Measurements from ENCODE around the gene CNTN6. TPM values are rescaled to one million over a fixed set of nuclear protein-coding genes. Genes with fewer than 3 reads are reported as not detected.

CNTN6 gene
- total and polyA plus RNA-seq, 10 donors, result 0.07 to 0.35 TPM; not detected in 8

DNA sequence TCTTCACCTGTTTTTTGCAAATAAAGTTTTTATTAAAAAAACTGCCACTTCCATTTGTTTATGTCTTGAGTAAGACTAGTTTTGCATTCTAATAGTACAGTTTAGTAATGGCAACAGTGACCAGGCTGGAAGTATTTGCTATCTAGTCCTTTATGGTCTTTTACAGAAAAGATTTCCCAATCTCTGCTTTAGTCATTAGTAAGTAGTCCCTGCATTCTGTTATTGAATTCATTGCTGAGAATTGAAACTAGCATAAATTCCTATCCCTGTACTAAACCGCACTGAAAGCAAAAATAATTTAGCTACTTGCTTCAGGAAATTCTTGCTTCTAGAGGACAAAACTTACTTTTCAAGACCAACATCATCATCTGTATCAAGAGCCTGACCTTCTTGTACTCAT is 46.2 kb downstream of the CNTN6 start:
- no peak for DNase-seq
- no peak overlapping the region for H3K4me3 ChIP-seq
- H3K27ac ChIP-seq, result no peak overlapping the region
- intact Hi-C loops (cut with DNase I; ENCODE audit: low total_unique reads), result no loop called here
- H3K4me1 ChIP-seq, result no peaks in the 10 kb centered on the region
- WGBS, 5 donors, result 0 to 57% (median 50%) methylated on average over 1 of the region's 1 CpG
- H3K27me3 ChIP-seq (replicated peaks in 1 of 7), result no peaks in the 10 kb centered on the region
- TF ChIP-seq POLR2A (IDR thresholded peaks at IDR 0.05), result no peak
- no peaks in the 10 kb centered on the region for H3K36me3 ChIP-seq
- no peaks in the 10 kb centered on the region for H3K9me3 ChIP-seq

GRCh38 chr3:1147326-1147725 is 54.5 kb downstream of the CNTN6 start:
- WGBS, 5 donors, result 59 to 82% (median 68%) methylated on average over 1 of the region's 1 CpG
- TF ChIP-seq, protein P1, sequence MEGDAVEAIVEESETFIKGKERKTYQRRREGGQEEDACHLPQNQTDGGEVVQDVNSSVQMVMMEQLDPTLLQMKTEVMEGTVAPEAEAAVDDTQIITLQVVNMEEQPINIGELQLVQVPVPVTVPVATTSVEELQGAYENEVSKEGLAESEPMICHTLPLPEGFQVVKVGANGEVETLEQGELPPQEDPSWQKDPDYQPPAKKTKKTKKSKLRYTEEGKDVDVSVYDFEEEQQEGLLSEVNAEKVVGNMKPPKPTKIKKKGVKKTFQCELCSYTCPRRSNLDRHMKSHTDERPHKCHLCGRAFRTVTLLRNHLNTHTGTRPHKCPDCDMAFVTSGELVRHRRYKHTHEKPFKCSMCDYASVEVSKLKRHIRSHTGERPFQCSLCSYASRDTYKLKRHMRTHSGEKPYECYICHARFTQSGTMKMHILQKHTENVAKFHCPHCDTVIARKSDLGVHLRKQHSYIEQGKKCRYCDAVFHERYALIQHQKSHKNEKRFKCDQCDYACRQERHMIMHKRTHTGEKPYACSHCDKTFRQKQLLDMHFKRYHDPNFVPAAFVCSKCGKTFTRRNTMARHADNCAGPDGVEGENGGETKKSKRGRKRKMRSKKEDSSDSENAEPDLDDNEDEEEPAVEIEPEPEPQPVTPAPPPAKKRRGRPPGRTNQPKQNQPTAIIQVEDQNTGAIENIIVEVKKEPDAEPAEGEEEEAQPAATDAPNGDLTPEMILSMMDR (IDR thresholded peaks at IDR 0.05 in 8 of 11, conservative IDR thresholded peaks at IDR 0.05 in 3 of 11), result no peak
- TF ChIP-seq POLR2AphosphoS5 (IDR thresholded peaks at IDR 0.05), result no peak
- no peak for TF ChIP-seq POLR2A (IDR thresholded peaks at IDR 0.05)
- Histone ChIP-seq H3K27ac (no peak overlapping the region), H3K27me3 (replicated peaks in 1 of 7) (no peaks in the 10 kb centered on the region), H3K36me3 (no peaks in the 10 kb centered on the region), H3K9me3 (no peaks in the 10 kb centered on the region), H3K4me3 (no peak overlapping the region), H3K4me1 (no peaks in the 10 kb centered on the region)
- intact Hi-C loops (cut with DNase I; ENCODE audit: low total_unique reads), result no loop called here
- DNase-seq, result no peak

GRCh38 chr3:1147819-1148218 is 55.0 kb downstream of the CNTN6 start:
- Histone ChIP-seq H3K36me3 (no peaks in the 10 kb centered on the region), H3K27ac (no peak overlapping the region), H3K4me3 (no peak overlapping the region), H3K9me3 (no peaks in the 10 kb centered on the region), H3K27me3 (replicated peaks in 1 of 7) (no peaks in the 10 kb centered on the region), H3K4me1 (no peaks in the 10 kb centered on the region)
- no peak for DNase-seq
- WGBS, 5 donors, result 70 to 92% (median 78%) methylated on average over 2 of the region's 2 CpGs
- intact Hi-C loops (cut with DNase I; ENCODE audit: low total_unique reads), result no loop called here
- no peak for TF ChIP-seq POLR2A (IDR thresholded peaks at IDR 0.05)

DNA sequence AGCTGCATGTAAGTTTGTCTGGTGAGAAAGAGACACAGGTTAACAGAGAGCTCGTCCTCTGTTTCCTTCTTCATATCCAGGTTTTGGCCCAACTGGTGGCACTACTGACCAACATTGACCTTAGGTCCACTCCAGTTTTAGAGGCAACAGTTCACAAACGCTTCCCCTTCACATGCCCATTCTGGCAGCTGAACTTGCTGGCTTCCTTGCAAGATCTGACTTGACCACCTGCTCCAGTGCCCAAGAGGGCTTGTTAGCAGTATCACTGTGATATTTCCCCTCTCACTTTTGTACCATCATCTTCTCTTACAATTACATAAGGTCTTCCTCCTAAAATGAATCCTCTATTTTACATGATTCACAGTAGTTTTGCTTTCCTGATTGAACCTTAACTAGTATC is 71.3 kb downstream of the CNTN6 start:
- Histone ChIP-seq H3K4me3 (no peak overlapping the region), H3K27ac (no peak overlapping the region), H3K9me3 (peaks cover 0 to 4% (median 0%) of the 10 kb centered on the region in 8 donors), H3K36me3 (no peaks in the 10 kb centered on the region), H3K4me1 (no peaks in the 10 kb centered on the region), H3K27me3 (replicated peaks in 1 of 7) (no peaks in the 10 kb centered on the region)
- WGBS, 5 donors, result 57 to 85% (median 67%) methylated on average over 2 of the region's 2 CpGs
- intact Hi-C loops (cut with DNase I; ENCODE audit: low total_unique reads), result no loop called here
- no peak for DNase-seq
- TF ChIP-seq POLR2A (IDR thresholded peaks at IDR 0.05), result no peak
- no peak for TF ChIP-seq POLR2AphosphoS5 (IDR thresholded peaks at IDR 0.05)
- TF ChIP-seq, protein P1 (IDR thresholded peaks at IDR 0.05 in 8 of 11, conservative IDR thresholded peaks at IDR 0.05 in 3 of 11), result no peak

DNA sequence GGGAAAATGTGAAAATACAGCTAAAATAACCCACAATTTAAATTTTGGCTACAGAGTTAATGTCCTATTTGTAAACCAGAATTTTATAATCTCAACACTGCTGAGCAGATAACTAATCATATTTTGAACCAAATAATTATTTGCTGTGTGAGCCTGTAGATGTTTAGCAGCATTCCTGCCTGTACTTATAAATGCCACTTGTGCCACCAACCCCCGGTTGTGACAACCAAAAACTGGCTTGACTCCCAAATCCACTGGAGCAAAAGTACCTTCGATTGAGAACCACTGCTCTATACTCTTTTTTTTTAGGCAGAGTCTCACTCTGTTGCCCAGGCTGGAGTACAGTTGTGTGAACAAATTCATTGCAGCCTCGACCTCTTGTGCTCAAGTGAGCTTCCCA is 78.5 kb downstream of the CNTN6 start:
- intact Hi-C loops (cut with DNase I; ENCODE audit: low total_unique reads), result no loop called here
- Histone ChIP-seq H3K27ac (no peak overlapping the region), H3K9me3 (peaks cover 0 to 4% (median 0%) of the 10 kb centered on the region in 8 donors), H3K4me3 (no peak overlapping the region), H3K4me1 (no peaks in the 10 kb centered on the region), H3K27me3 (replicated peaks in 1 of 7) (no peaks in the 10 kb centered on the region), H3K36me3 (no peaks in the 10 kb centered on the region)
- 62 to 83% (median 72%) methylated on average over 3 of the region's 3 CpGs for WGBS, 5 donors
- TF ChIP-seq, protein P1 (IDR thresholded peaks at IDR 0.05 in 8 of 11, conservative IDR thresholded peaks at IDR 0.05 in 3 of 11), result no peak
- TF ChIP-seq POLR2AphosphoS5 (IDR thresholded peaks at IDR 0.05), result no peak
- no peak for TF ChIP-seq POLR2A (IDR thresholded peaks at IDR 0.05)
- no peak for DNase-seq

All from spleen (tissue), 11 donors.